ENCODE results near the gene DNA2.
"Not testable (repeated sequence)": the region's sequence is repeated elsewhere in the genome, so short reads cannot be mapped to it uniquely, and the experiment has no call there.

The DNA2 gene, protein sequence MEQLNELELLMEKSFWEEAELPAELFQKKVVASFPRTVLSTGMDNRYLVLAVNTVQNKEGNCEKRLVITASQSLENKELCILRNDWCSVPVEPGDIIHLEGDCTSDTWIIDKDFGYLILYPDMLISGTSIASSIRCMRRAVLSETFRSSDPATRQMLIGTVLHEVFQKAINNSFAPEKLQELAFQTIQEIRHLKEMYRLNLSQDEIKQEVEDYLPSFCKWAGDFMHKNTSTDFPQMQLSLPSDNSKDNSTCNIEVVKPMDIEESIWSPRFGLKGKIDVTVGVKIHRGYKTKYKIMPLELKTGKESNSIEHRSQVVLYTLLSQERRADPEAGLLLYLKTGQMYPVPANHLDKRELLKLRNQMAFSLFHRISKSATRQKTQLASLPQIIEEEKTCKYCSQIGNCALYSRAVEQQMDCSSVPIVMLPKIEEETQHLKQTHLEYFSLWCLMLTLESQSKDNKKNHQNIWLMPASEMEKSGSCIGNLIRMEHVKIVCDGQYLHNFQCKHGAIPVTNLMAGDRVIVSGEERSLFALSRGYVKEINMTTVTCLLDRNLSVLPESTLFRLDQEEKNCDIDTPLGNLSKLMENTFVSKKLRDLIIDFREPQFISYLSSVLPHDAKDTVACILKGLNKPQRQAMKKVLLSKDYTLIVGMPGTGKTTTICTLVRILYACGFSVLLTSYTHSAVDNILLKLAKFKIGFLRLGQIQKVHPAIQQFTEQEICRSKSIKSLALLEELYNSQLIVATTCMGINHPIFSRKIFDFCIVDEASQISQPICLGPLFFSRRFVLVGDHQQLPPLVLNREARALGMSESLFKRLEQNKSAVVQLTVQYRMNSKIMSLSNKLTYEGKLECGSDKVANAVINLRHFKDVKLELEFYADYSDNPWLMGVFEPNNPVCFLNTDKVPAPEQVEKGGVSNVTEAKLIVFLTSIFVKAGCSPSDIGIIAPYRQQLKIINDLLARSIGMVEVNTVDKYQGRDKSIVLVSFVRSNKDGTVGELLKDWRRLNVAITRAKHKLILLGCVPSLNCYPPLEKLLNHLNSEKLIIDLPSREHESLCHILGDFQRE

DNA sequence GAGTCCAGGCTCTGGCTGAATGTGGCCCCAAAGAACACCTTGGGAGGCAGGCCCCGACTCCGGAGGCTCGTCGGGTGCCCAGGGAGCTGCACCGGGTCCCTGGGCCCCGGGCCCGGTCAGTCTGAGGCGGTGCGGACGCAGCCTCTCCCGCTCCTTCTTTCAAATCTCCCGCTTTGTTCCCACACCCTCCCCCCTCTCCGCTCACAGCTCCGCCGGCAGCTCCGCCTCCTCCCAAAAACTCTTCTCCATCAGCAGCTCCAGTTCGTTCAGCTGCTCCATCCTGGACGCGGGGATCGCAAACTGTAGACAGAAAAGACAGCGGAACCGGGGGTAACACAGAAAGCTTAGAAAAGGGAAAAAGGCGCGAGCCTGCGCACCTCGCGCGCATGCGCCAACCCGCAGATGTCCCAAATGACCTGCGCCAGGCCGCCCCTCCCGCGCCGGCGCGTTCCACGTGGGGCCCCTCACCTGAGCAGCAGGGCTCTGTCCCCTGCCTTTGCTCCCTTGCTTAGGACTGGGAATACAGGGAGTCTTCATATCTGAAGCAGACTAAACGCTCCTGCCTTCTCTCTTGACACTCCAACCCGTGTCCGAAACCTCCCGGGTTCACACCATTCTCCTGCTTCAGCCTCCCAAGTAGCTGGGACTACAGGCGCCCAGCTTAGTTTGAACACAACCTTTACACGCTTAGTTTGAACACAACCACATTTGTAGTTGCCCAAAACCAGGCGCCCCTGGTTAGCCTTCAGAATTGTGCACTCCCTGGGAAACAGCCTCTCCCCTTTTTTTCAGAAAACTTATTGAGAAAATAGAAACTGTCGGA, at the start of gene DNA2:
Gene DNA2 (minus strand): TSS at position 388 of the 823 bp plus-strand sequence. CDS start 109 bp downstream, at position 279.
- DNase-seq = peak; percentile 60

DNA sequence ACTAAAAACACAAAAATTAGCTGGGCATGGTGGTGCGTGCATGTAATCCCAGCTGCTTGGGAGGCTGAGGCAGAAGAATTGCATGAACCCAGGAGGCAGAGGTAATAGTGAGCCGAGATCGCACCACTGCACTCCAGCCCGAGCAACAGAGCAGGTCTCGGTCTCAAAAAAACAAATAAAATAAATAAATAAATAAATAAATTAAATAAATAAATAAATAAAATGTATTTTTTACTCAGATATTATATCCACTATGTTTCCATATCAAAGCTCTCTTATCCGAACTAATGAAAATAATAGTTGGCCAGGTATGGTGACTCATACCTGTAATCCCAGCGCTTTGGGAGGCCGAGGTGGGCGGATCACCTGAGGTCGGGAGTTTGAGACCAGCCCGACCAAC, 46.8 kb upstream of the DNA2 start:
- not testable (repeated sequence) for DNase-seq

DNA sequence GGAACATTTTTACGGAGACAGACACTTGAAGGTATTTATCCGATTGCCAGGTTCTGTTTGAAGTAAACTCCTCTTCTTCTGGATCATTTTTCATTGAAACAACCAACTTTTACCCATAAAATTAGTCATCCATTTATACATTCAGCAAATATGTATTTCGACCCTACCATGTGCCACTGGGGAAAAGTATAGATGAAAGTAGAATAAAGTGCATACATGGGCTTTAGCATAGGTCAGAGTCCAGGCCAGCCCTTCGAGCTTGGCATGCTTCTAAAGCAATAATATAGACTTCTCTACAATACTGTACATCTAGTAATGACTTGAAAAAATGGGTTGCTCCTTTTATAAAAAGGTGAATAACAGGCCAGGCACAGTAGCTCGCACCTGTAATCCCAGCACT, 45.4 kb upstream of the DNA2 start:
- DNase-seq = no peak

DNA sequence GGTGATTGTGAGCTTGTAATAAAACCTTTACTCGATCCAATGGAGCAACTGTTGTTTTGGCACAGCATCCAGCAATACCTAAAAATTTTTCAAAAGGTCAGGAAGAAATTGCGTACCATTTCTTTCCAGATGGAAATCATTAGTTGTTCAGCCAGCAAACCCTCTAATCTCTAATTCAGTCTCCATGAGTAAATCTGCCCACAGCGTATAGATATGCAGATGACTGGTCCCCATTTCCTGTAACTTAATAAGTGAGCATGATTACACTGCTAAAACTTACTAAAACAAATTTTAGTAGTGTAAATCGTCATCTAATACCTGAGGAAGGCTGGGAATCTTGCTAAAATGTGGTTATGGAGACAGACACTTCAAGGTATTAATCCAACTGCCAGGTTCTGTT, 45.0 kb upstream of the DNA2 start:
- no peak for DNase-seq

DNA sequence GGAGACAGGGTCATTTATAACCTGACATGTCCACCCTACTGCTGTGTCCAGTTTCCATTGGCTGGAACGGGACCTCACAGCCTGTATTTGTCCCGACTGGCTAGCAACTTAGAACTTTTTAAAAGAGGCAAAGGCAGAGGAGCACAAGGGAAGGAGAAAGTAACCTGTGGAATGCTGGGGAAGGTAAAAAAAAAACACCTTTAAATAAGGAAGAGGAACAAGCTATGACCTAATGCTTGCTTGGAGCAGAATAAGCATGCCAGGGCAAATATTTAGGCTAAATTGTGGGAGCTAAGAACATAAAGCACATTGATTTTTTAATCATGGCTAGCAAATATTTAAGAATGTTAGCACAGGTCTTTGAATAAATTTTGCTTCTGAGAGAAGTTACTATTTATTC, 44.4 kb upstream of the DNA2 start:
- not testable (repeated sequence) for DNase-seq

DNA sequence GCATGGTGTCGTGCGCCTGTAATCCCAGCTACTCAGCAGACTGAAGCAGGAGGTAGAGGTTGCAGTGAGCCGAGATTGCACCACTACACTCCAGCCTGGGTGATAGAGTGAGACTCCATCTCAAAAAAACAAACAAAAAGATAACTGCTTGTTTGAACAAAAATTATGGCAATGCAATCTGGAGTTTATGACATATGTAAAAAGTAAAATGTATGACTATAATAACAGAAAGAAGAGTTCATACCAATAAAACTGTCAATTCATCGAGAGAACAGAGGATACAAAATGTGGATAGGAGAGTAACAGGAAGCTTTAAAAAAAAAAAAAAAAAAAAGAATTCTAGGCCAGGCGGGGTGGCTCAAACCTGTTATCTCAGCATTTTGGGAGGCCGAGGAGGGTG, 36.3 kb upstream of the DNA2 start:
- DNase-seq = no peak

DNA sequence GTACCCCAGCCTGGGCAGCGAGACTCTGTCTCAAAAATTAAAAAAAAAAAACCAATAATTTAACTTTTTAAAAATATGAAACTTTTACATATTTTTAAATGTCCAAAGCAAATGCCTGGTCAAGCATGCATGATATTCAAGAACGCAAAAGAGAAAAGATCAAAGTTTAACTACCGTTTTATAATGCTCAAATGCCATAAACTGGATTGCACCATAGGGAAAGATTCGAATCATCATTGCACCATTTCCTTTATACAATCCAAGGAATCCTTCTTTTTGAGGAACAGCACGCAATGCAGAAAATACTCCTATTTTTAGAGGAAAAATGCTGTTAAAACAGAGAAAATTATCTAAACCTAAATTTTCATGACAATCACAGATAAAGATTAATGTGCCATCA, 34.6 kb upstream of the DNA2 start:
- no peak for DNase-seq

DNA sequence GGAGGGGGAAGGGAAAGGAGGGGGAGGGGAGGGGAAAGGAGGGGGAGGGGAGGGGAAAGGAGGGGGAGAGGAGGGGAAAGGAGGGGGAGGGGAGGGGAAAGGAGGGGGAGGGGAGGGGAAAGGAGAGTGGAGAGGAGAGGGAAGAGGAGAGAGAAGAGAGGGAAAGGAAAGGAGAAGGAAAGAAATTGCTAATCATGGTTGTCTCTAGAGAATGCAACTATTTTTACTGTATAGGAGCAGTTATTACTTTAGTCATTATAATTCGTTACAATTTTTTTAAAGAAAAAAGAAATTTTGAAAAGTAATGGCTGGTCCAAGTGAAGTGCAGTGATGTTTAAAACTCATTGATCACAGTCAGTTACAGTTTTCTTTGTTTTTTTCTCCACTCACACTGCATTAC, 31.1 kb upstream of the DNA2 start:
- no peak for DNase-seq

DNA sequence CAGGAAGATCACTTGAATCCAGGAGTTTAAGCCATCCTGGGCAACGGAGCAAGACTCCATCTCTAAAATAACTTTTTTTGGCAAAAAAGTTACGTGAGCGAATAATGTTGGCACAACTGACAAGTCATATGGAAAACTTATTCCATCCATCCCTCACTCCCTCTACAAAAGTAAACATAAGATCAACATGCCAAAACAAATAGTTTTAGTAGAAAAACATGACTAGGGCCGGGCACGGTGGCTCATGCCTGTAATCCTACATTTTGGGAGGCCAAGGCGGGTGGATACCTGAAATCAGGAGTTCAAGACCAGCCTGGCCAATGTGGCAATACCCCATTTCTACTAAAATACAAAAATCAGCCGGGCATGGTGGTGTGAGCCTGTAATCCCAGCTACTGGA, 29.9 kb upstream of the DNA2 start:
- no peak for DNase-seq

DNA sequence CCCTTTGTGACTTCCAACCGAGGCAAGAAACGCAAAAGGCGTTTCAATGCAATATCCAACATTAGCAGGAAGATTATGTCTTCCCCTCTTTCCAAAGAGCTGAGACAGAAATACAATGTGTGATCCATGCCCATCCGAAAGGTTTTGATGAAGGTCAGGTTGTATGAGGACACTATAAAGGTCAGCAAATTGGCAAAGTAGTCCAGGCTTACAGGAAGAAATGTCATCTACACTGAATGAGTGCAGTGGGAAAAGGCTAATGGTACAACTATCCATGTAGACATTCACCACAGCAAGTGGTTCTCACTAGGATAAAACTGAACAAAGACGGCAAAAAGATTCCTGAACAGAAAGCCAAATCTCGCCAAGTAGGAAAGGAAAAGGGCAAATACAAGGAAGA, 27.8 kb upstream of the DNA2 start:
- DNase-seq = no peak

DNA sequence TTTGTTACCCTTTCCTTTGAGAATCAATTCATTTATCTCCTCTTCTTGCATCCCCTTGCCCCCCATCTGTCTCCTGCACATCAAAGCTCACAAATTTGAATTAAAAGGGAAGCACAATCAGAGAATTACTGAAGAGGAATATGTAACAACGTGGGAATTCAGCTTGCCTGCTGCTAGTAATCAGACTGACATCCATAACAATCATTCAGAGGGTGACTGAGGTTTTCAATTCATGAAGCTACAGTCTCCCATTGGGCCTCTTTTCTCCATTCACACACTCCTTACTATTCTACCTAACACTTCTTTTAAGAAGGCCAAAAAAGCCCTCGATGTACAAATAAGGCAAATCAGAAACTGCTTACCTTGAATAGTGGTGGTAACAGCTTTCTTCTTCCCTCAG, 24.3 kb upstream of the DNA2 start:
- no peak for DNase-seq

DNA sequence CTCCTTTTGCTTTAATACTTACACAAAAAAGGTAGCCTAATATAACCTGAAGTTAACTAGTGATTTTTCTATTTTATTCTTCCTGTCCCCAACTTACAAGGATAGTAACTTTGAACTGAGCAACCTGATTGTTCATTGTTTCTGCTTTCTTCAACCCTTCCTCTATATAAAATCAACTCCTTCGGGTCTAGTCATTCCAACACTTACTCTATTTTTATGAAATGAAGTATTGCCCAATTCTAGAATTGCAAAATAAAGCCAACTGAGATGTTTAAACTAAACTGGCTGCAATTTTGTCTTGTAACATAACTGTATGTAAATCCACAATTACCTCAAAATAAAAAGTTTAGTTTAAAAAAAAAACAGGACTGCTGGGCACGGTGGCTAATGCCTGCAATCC, 20.3 kb upstream of the DNA2 start:
- DNase-seq = no peak

DNA sequence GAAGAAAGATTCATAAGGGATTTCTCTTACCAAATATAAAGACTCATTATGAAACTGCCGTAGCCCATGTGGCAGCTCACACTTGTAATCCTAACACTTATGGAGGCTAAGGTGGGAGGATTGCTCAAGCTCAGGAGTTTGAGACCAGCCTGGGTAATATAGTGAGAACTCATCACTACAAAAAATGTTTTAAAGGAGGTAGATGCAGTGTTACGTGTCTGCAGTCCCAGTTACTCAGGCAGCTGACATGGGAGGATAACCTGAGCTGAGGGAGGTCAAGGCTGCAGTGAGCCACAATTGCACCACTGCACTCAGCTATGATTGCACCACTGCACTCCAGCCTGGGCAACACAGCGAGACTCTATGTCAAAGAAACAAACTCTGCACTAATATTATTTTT, 18.1 kb upstream of the DNA2 start:
- DNase-seq = no peak

DNA sequence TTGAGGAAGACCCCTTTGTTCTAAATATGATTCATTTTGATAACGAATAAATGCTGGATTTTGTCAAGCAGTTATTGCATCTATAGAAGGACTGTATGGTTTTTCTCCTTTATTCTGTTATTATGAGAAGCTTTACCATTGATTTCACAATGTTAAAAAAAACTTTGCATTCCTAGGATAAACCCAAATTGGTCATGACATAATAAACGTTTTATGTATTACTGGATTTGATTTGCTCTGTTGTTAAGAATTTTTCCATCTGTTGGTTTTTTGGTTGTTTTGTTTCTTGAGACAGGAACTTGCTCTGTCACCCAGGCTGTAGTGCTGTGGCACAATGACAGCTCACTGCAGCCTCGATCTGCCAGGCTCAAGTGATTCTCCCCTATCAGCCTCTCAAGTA, 2.2 kb upstream of the DNA2 start:
- DNase-seq = no peak

DNA sequence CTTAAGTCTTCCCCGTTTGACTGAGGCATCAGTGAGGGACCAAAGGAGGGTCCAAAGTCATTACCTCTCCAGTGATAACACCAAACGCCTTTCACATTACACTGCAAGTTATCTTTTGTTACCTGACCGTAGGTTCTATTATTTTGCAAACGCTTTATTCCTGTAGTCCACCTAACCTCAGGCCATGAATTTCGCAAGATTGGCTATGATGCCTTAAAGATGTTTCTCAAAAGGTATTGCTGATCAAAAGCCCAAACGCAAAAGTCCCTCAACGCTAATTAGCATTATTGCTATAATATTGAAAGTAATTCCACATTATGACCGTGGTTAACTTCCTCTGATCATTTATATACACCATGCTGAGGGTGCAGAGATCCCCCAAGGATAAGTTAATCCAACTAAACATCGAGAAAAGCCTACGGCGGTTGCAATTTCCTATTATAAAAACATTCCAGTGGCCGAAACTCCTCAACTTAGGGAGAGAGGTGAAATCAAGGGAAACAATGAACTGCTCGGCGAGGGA, 649 bp downstream of the DNA2 start:
- peak; percentile 19 for DNase-seq

DNA sequence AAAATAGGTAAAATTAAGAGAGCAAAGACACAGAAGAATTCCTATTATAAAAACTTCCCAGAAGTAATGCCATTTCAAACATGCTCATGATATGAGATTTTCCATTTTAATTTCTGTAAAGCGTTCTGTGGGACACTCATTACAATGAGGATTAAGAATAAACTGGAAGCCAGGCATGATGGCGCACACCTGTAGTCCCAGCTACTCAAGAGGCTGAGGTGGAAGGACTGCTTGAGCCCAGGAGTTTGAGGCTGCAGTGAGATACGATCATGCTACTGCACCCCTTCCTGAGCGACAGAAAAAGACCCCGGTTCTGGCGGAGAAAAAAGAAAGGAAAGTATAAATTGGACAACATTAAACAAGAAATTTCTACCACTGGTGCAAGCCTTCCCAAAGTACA, 1.5 kb downstream of the DNA2 start:
- DNase-seq = peak; percentile 12

DNA sequence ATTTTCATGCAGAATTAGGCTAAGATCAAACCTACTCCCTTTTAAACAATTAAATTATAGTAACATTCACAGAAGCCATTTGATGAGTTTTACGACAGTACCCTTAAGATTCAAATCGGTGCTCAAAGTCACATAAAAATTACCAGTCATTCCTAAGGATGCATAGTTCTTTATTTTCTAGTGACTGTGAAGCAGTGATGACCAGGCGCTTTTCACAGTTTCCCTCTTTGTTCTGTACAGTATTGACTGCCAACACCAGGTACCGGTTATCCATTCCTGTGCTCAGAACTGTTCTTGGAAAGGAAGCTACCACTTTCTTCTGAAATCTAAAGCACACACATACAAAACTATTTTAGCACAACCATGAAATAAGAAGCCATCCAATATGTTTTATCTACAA, 1.9 kb downstream of the DNA2 start:
- DNase-seq = no peak

DNA sequence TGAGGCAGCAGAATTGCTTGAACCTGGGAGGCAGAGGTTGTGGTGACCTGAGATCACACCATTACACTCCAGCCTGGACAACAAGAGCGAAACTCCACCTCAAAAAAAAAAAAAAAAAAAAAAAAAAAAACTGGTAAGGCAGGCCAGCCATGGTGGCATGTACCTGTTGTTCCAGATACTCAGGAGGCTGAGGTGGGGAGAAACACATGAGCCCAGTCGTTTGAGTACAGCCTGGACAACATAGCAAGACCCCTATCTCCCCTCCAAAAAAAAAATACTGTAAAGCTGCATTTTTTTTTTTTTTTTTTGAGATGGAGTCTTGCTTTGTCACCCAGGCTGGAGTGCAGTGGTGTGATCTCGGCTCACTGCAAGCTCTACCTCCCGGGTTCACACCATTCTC, 7.0 kb downstream of the DNA2 start:
- not testable (repeated sequence) for DNase-seq

DNA sequence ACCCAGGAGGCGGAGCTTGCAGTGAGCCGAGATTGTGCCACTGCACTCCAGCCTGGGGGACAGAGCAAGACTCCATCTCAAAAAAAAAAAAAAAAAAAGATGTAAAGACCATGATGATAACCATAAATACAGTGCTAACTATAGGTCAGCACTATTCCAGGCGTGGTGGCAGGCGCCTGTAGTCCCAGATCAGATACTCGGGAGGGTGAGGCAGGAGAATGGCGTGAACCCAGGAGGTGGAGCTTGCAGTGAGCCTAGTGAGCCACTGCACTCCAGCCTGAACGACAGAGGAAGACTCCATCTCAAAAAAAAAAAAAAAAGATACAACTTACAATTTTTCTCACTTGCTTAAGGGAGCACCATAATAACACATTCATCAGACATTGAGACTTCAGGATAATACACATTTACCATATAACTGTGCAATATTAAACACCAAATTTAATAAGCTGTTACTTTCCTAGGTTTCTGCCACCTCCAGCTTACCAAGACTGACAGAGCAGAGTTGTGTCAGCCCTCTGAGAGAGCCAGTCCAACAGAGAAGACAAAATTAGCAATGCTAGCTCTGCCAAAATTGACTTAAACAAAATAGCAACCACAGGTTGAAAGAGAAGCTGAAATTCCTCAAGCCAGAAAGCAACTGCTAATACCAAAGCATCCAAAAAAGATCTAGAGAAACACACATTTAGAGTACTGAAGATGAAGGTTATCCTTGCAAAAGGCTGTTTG, 8.2 kb downstream of the DNA2 start:
- no peak for DNase-seq

DNA sequence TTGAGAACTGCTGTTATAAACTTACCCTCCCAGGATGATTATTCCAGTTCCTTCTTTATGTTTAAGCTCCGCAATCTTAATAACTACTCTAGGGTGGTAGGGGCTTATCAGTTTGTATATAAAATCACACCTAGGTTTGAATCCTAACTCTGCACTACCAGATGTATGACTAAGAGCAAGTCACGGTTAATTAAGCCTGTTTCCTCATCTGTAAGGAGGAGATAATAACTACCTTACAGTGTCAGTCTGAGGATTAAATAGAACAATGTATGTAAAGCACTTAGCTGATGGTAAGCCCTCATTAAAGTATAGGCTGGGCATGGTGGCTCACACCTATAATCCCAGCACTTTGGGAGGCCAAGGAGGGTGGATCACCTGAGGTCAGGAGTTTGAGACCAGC, 9.2 kb downstream of the DNA2 start:
- no peak for DNase-seq

DNA sequence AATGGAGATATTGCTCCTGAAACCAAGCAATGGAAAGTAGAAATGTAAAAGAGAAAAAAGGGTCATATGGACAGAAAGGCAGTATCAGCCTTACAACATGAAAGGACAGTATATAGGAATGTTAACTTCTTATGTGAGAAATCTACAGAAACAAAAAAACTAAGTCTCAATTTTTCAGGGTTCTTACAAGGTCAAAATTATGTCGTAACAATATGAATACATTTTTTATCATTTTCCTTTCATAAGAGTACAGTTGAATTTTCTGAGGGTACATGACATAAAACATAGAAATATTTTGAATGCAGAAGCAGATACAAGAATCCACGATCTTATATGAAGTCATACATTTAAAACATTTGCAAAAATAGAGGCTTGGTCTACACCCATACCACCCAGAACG, 10.7 kb downstream of the DNA2 start:
- DNase-seq = no peak

DNA sequence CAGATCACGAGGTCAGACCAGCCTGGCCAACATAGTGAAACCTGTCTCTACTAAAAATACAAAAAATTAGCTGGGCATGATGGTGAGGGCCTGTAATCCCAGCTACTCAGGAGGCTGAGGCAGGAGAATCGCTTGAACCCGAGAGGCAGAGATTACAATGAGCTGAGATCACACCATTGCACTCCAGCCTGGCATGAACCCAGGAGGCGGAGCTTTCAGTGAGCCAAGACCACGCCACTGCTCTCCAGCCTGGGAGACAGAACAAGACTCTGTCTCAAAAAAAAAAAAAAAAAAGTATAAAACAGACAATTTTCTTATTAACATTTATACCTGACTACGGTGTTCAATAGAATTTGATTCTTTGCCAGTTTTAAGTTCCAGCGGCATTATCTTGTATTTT, 22.1 kb downstream of the DNA2 start:
- not testable (repeated sequence) for DNase-seq

All from DMS79 treated with DMSO at 0.1 percent for 48 hours (cell line).